Lower leg skin (tissue), 3 donors: Measurements from ENCODE around the gene TUBA8.

Experiments
- POLR2A ChIP-seq, 2 donors: fragments of 450-650 bp; IDR thresholded peaks; one replicate each; pipeline ENCODE4 v1.6.1; 2016 to 2017; ENCODE audit warnings: antibody characterized with exemption in 2 of 2, mild to moderate bottlenecking in 1 of 2, moderate library complexity in 1 of 2
- TF ChIP-seq, protein P1 (sequence below), 3 donors: fragments of 450-650 bp; IDR thresholded peaks; one replicate each; pipeline ENCODE4 v1.5.1; 2016; ENCODE audit warnings: antibody characterized with exemption in 3 of 3, mild to moderate bottlenecking in 3 of 3, moderate library complexity in 2 of 3

DNA sequence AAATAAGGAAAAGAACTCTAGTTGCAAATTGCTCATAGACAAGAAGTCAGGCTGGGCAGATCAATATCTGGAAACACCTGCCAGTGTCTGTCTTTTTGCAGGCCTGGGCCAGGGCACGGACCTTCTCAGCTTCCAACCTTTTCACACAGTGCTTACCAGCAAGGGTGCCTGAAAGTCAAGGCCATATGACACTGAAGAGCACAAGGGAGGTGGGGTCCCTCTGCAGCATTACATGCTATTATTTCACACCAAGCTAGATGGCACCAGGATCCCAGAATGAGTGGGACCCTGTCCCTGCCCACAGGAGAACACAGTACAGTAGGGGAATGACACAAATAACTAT, 38.7 kb upstream of the TUBA8 start:
- TF ChIP-seq, protein P1, sequence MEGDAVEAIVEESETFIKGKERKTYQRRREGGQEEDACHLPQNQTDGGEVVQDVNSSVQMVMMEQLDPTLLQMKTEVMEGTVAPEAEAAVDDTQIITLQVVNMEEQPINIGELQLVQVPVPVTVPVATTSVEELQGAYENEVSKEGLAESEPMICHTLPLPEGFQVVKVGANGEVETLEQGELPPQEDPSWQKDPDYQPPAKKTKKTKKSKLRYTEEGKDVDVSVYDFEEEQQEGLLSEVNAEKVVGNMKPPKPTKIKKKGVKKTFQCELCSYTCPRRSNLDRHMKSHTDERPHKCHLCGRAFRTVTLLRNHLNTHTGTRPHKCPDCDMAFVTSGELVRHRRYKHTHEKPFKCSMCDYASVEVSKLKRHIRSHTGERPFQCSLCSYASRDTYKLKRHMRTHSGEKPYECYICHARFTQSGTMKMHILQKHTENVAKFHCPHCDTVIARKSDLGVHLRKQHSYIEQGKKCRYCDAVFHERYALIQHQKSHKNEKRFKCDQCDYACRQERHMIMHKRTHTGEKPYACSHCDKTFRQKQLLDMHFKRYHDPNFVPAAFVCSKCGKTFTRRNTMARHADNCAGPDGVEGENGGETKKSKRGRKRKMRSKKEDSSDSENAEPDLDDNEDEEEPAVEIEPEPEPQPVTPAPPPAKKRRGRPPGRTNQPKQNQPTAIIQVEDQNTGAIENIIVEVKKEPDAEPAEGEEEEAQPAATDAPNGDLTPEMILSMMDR (IDR thresholded peaks at IDR 0.05), result no peak
- TF ChIP-seq POLR2A (IDR thresholded peaks at IDR 0.05), result no peak
